DOHH2 (cell line): ENCODE measurements around the gene GRID1.

Experiments used
- H3F3A ChIP-seq: fragments of 200-600 bp; sonication (generic), shearing (Covaris generic); 2 replicates; pipeline ENCODE4 v1.6.0; 2016; ENCODE audit warnings: antibody characterized with exemption, mild to moderate bottlenecking; ENCODE audit not compliant: control insufficient read depth, insufficient read depth
- H3K27ac ChIP-seq: fragments of 200-600 bp; sonication (generic); 2 replicates; pipeline ENCODE4 v1.5.1; 2014; ENCODE audit warnings: low read depth, mild to moderate bottlenecking, low read length, moderate library complexity
- H3K27me3 ChIP-seq: fragments of 200-600 bp; sonication (generic); 2 replicates; pipeline ENCODE4 v1.6.1; 2014; ENCODE audit warnings: mild to moderate bottlenecking, low read length, mixed read lengths; ENCODE audit not compliant: control insufficient read depth
- H3K36me3 ChIP-seq: fragments of 200-600 bp; sonication (generic); 2 replicates; pipeline ENCODE4 v1.6.1; 2014; ENCODE audit warnings: mild to moderate bottlenecking, low read length, moderate library complexity, mixed read lengths; ENCODE audit not compliant: control insufficient read depth
- H3K4me1 ChIP-seq: fragments of 200-600 bp; sonication (generic); 2 replicates; pipeline ENCODE4 v1.6.1; 2014; ENCODE audit warnings: mild to moderate bottlenecking, low read length, mixed read lengths; ENCODE audit not compliant: control insufficient read depth
- H3K4me2 ChIP-seq: fragments of 200-600 bp; sonication (generic); 2 replicates; pipeline ENCODE4 v1.6.0; 2014; ENCODE audit warnings: mild to moderate bottlenecking, low read length, moderate library complexity
- H3K4me3 ChIP-seq: fragments of 200-600 bp; sonication (generic); 2 replicates; pipeline ENCODE4 v1.5.1; 2014; ENCODE audit warnings: mild to moderate bottlenecking, low read length, mixed read lengths
- H3K79me2 ChIP-seq: fragments of 200-600 bp; sonication (generic); 2 replicates; pipeline ENCODE4 v1.6.1; 2014; ENCODE audit warnings: mild to moderate bottlenecking, low read length, mixed read lengths; ENCODE audit not compliant: control insufficient read depth
- H3K9me2 ChIP-seq: fragments of 200-600 bp; sonication (generic); replicated peaks from 2 replicates; pipeline ENCODE4 v1.6.1; 2014; ENCODE audit warnings: mild to moderate bottlenecking, low read length, mixed read lengths; ENCODE audit not compliant: control insufficient read depth
- H3K9me3 ChIP-seq: fragments of 200-600 bp; sonication (generic); 2 replicates; pipeline ENCODE4 v1.6.1; 2014; ENCODE audit warnings: antibody characterized with exemption, low read length, mixed read lengths; ENCODE audit not compliant: control insufficient read depth, insufficient read depth
- H4K20me1 ChIP-seq: fragments of 200-600 bp; sonication (generic); 2 replicates; pipeline ENCODE4 v1.6.0; 2014; ENCODE audit warnings: low read depth, mild to moderate bottlenecking, antibody characterized with exemption, low read length, moderate library complexity; ENCODE audit not compliant: control insufficient read depth, insufficient read depth
- EZH2phosphoT487 ChIP-seq: fragments of 200-600 bp; sonication (generic); IDR thresholded peaks from 2 replicates; pipeline ENCODE4 v1.6.1; 2017; ENCODE audit warnings: borderline replicate concordance, mild to moderate bottlenecking, antibody characterized with exemption, low read length, moderate library complexity, mixed read lengths
- TF ChIP-seq, protein P1 (sequence below): fragments of 200-600 bp; sonication (generic); IDR thresholded peaks from one replicate; pipeline ENCODE4 v1.5.1; 2014; ENCODE audit warnings: antibody characterized with exemption, mild to moderate bottlenecking, low read depth, low read length; ENCODE audit not compliant: poor library complexity, severe bottlenecking

GRID1 gene

GRCh38 chr10:86141896-86142295 lies 224.7 kb downstream of the GRID1 start:
- H3K4me2 ChIP-seq, result no peak overlapping the region
- H3K9me3 ChIP-seq, result no peaks in the 10 kb centered on the region
- peaks cover 2% of the 10 kb centered on the region; the same call in 1 of the 2 replicates for H3K27me3 ChIP-seq
- H3K79me2 ChIP-seq, result no peaks in the 10 kb centered on the region
- no peaks in the 10 kb centered on the region for H4K20me1 ChIP-seq
- no peak overlapping the region for H3K27ac ChIP-seq
- no peaks in the 10 kb centered on the region for H3K9me2 ChIP-seq
- H3K36me3 ChIP-seq, result no peaks in the 10 kb centered on the region
- H3K4me3 ChIP-seq, result no peak overlapping the region
- no peaks in the 10 kb centered on the region for H3K4me1 ChIP-seq
- H3F3A ChIP-seq, result no peaks in the 10 kb centered on the region
- TF ChIP-seq, protein P1, sequence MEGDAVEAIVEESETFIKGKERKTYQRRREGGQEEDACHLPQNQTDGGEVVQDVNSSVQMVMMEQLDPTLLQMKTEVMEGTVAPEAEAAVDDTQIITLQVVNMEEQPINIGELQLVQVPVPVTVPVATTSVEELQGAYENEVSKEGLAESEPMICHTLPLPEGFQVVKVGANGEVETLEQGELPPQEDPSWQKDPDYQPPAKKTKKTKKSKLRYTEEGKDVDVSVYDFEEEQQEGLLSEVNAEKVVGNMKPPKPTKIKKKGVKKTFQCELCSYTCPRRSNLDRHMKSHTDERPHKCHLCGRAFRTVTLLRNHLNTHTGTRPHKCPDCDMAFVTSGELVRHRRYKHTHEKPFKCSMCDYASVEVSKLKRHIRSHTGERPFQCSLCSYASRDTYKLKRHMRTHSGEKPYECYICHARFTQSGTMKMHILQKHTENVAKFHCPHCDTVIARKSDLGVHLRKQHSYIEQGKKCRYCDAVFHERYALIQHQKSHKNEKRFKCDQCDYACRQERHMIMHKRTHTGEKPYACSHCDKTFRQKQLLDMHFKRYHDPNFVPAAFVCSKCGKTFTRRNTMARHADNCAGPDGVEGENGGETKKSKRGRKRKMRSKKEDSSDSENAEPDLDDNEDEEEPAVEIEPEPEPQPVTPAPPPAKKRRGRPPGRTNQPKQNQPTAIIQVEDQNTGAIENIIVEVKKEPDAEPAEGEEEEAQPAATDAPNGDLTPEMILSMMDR, result no peak
- TF ChIP-seq EZH2phosphoT487, result no peak

- Histone ChIP-seq H3K4me1 (no peaks in the 10 kb centered on the region), H4K20me1 (no peaks in the 10 kb centered on the region), H3K4me3 (no peak overlapping the region), H3K4me2 (no peak overlapping the region), H3K36me3 (no peaks in the 10 kb centered on the region), H3K27ac (no peak overlapping the region), H3K9me2 (no peaks in the 10 kb centered on the region), H3K27me3 (no peaks in the 10 kb centered on the region), H3K9me3 (no peaks in the 10 kb centered on the region), H3F3A (no peaks in the 10 kb centered on the region), H3K79me2 (no peaks in the 10 kb centered on the region)
- TF ChIP-seq, protein P1, result peak; percentile 80
- no peak for TF ChIP-seq EZH2phosphoT487
Observed at GRCh38 chr10:86139066-86139657, 227.4 kb downstream of the GRID1 start.

DNA sequence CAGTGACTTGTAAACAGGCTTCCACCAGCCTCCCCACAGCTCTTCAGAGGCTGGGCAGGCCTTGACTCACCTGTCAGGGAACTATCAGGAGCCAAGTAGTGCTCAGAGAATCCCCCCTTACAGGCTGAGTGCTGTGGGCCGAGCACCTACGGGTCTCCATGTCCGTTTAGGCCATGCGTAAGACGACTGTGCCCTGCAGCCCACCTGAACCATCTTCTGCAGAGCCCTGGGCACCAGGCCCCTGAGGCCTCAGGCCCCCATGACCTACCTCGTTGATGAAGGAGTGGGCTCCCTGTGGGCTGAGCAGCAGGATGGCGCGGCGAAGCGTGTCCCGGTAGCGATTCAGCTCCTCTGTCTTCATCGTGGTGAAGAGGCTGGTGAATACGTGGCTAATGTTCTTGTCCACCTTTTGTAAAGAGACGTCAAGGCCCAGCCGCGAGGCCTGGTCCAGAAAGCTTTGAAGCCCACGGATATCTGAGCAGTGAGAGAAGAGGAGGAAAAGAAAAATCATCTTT lies 228.0 kb downstream of the GRID1 start:
- no peak for TF ChIP-seq EZH2phosphoT487
- TF ChIP-seq, protein P1, result no peak

More for the DNA sequence above, 228.0 kb downstream of the GRID1 start:
- no peaks in the 10 kb centered on the region for H3K36me3 ChIP-seq
- H3K4me2 ChIP-seq, result no peak overlapping the region
- no peaks in the 10 kb centered on the region for H4K20me1 ChIP-seq
- H3K9me2 ChIP-seq, result no peaks in the 10 kb centered on the region
- no peaks in the 10 kb centered on the region for H3K79me2 ChIP-seq
- H3K27ac ChIP-seq, result no peak overlapping the region
- no peaks in the 10 kb centered on the region for H3F3A ChIP-seq
- H3K4me3 ChIP-seq, result no peak overlapping the region
- H3K9me3 ChIP-seq, result no peaks in the 10 kb centered on the region
- no peaks in the 10 kb centered on the region for H3K4me1 ChIP-seq
- H3K27me3 ChIP-seq, result no peaks in the 10 kb centered on the region
